Breast epithelium (tissue), 3 donors: Measurements from ENCODE around the gene ATP5PO.

ENCODE experiments used
- CTCF ChIP-seq, 3 donors: fragments of 450-650 bp; IDR thresholded peaks; one replicate each; pipeline ENCODE4 v1.5.1; 2016 to 2017; ENCODE audit warnings: antibody characterized with exemption in 3 of 3, mild to moderate bottlenecking in 3 of 3, moderate library complexity in 3 of 3
- POLR2AphosphoS5 ChIP-seq, 3 donors: sonication (generic); formaldehyde crosslinking; IDR thresholded peaks; one replicate each; pipeline ENCODE4 v1.6.1; 2017; ENCODE audit warnings: antibody characterized with exemption in 3 of 3

- TF ChIP-seq CTCF (IDR thresholded peaks at IDR 0.05) = no peak
- TF ChIP-seq POLR2AphosphoS5 (IDR thresholded peaks at IDR 0.05) = no peak
Measured at GRCh38 chr21:33943293-33943692, 27.7 kb upstream of the ATP5PO start.
